Measurements from ENCODE around the gene ZDHHC16. TPM values are rescaled to one million over a fixed set of nuclear protein-coding genes. Genes with fewer than 3 reads are reported as not detected.

ZDHHC16 gene
- total RNA-seq, 1 experiment from 2014 or later: 25.5 TPM

DNA sequence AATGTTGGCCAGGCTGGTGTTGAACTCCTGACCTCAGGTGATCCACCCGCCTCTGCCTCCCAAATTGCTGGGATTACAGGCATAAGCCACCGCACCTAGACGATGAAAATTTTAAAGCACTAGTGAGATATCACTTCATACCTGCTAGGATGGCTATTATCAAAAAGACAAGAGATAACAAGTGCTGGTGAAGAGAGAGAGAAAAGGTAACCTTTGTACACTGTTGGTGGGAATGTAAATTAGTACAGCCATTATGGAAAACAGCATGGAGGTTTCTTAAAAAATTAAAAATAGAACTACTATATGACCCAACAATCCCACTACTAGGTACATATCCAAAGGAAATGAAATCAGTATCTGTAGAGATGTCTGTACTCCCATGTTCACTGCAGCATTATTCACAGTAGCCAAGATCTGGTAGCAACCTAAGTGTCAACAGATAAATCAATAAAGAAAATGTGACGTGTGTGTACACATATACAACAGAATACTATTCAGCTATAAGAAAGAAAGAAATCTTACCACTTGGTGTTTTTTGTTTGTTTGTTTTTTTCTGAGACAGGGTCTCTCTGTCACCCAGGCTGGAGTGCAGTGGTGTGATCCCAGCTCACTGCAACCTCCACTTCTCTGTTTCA, 39.8 kb downstream of the ZDHHC16 start:
- no peaks in the 10 kb centered on the region for H3K27me3 ChIP-seq (ENCODE audit: low read length)
- no peaks in the 10 kb centered on the region for H4K20me1 ChIP-seq (ENCODE audit: insufficient read depth, low read depth, low read length)
- no peak overlapping the region for H3K4me2 ChIP-seq (ENCODE audit: low read depth, low read length, poor library complexity, severe bottlenecking)
- no peak overlapping the region for H3K4me3 ChIP-seq (ENCODE audit: low read length)
- H2AFZ ChIP-seq (ENCODE audit: low read length): no peak overlapping the region
- no peak overlapping the region for H3K9ac ChIP-seq (ENCODE audit: low read length)
- peaks cover 52% of the 10 kb centered on the region for H3K79me2 ChIP-seq (ENCODE audit: low read length)
- no peak for DNase-seq
- H3K27ac ChIP-seq (ENCODE audit: low read length): no peak overlapping the region
- no peaks in the 10 kb centered on the region for H3K9me2 ChIP-seq (replicated peaks; ENCODE audit: insufficient read depth, low read length)
- no peaks in the 10 kb centered on the region for H3K36me3 ChIP-seq (ENCODE audit: insufficient read depth, low read length)
- no peaks in the 10 kb centered on the region for H3K4me1 ChIP-seq (ENCODE audit: low read length)
- no peaks in the 10 kb centered on the region for H3K9me3 ChIP-seq (ENCODE audit: low read length)

GRCh38 chr10:97490592-97490991, 44.6 kb downstream of the ZDHHC16 start:
- H3K4me3 ChIP-seq (ENCODE audit: low read length): no peak overlapping the region
- DNase-seq: no peak
- H3K9me3 ChIP-seq (ENCODE audit: low read length): no peaks in the 10 kb centered on the region
- no peaks in the 10 kb centered on the region for H3K9me2 ChIP-seq (replicated peaks; ENCODE audit: insufficient read depth, low read length)
- peaks cover 89% of the 10 kb centered on the region for H3K79me2 ChIP-seq (ENCODE audit: low read length)
- H3K4me1 ChIP-seq (ENCODE audit: low read length): peaks cover 4% of the 10 kb centered on the region; the same call in 1 of the 2 replicates
- H3K27ac ChIP-seq (ENCODE audit: low read length): no peak overlapping the region
- H3K27me3 ChIP-seq (ENCODE audit: low read length): no peaks in the 10 kb centered on the region
- no peak overlapping the region for H2AFZ ChIP-seq (ENCODE audit: low read length)
- H4K20me1 ChIP-seq (ENCODE audit: insufficient read depth, low read depth, low read length): no peaks in the 10 kb centered on the region
- no peak overlapping the region for H3K9ac ChIP-seq (ENCODE audit: low read length)
- H3K4me2 ChIP-seq (ENCODE audit: low read depth, low read length, poor library complexity, severe bottlenecking): no peak overlapping the region
- no peaks in the 10 kb centered on the region for H3K36me3 ChIP-seq (ENCODE audit: insufficient read depth, low read length)

GRCh38 chr10:97494151-97494550, 48.2 kb downstream of the ZDHHC16 start:
- Histone ChIP-seq H3K4me2 (ENCODE audit: low read depth, low read length, poor library complexity, severe bottlenecking) (no peak overlapping the region), H2AFZ (ENCODE audit: low read length) (no peak overlapping the region), H3K27me3 (ENCODE audit: low read length) (no peaks in the 10 kb centered on the region), H3K9me3 (ENCODE audit: low read length) (no peaks in the 10 kb centered on the region), H3K4me3 (ENCODE audit: low read length) (no peak overlapping the region), H3K27ac (ENCODE audit: low read length) (no peak overlapping the region), H3K36me3 (ENCODE audit: insufficient read depth, low read length) (no peaks in the 10 kb centered on the region), H3K9ac (ENCODE audit: low read length) (no peak overlapping the region), H3K79me2 (ENCODE audit: low read length) (peaks cover 85% of the 10 kb centered on the region), H4K20me1 (ENCODE audit: insufficient read depth, low read depth, low read length) (no peaks in the 10 kb centered on the region), H3K4me1 (ENCODE audit: low read length) (peaks cover 16% of the 10 kb centered on the region), H3K9me2 (replicated peaks; ENCODE audit: insufficient read depth, low read length) (no peaks in the 10 kb centered on the region)
- DNase-seq: no peak

DNA sequence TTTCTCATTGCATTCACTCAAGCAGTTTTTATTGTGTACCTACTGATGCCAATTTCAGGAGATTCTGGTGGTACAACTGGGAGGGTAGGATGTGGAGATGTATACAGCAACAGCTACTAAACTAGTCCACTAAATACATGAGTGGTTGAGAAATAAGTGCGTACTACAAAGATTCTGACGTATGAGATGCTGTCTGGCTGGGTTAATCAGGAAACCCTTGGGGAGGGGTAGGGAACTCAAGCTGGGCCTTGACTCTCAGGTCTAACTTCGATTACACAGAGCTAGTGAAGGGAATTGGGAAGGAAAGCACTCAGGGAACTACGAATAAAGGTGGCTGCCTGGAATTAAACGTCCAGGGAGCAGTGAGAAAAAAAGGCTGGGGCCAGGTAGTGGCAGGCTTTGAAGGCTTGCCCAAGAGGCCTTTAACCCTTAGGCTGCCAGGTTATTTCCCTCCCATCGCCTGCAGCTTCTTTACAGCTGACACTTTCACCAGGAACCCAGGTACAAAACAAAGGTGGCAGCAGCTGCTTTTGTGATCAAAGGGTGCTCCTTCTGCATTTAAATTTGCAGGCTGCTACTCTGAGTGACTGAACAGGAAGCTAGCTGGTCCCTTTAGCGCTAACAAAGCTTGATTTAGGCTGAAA, 49.0 kb downstream of the ZDHHC16 start:
- no peak for DNase-seq
- H3K36me3 ChIP-seq (ENCODE audit: insufficient read depth, low read length): no peaks in the 10 kb centered on the region
- H3K27me3 ChIP-seq (ENCODE audit: low read length): no peaks in the 10 kb centered on the region
- H3K9me3 ChIP-seq (ENCODE audit: low read length): no peaks in the 10 kb centered on the region
- no peak overlapping the region for H3K9ac ChIP-seq (ENCODE audit: low read length)
- H3K4me2 ChIP-seq (ENCODE audit: low read depth, low read length, poor library complexity, severe bottlenecking): no peak overlapping the region
- H2AFZ ChIP-seq (ENCODE audit: low read length): no peak overlapping the region
- peaks cover 23% of the 10 kb centered on the region for H3K4me1 ChIP-seq (ENCODE audit: low read length)
- H3K9me2 ChIP-seq (replicated peaks; ENCODE audit: insufficient read depth, low read length): no peaks in the 10 kb centered on the region
- peaks cover 76% of the 10 kb centered on the region for H3K79me2 ChIP-seq (ENCODE audit: low read length)
- H3K27ac ChIP-seq (ENCODE audit: low read length): no peak overlapping the region
- H4K20me1 ChIP-seq (ENCODE audit: insufficient read depth, low read depth, low read length): no peaks in the 10 kb centered on the region
- H3K4me3 ChIP-seq (ENCODE audit: low read length): no peak overlapping the region

DNA sequence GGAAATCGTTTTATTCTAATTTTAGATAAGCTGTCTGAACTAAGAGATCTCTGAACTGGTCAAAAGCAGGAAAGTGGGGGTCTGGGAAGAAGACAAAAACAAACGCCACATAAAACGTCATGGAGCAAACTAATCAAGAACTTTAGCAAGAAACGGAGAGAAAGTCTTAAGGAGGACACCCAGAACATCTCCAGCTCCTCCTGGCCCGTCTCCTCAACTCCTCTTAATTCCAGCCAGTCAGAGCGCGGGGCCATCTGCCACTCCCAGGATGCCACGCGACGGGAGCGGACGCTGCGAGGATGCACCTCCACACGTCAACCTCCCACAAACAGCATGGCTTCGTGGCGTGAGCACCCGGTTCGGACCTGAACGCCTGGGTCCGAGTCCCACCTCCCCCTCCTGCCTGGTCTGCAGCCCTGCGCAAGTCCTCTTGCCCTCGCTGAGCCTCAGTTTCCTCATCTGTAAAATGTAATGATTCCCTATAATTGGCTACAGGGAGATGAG, 51.6 kb downstream of the ZDHHC16 start:
- H3K4me3 ChIP-seq (ENCODE audit: low read length): peak overlapping the region; percentile 93
- no peaks in the 10 kb centered on the region for H3K9me2 ChIP-seq (replicated peaks; ENCODE audit: insufficient read depth, low read length)
- H2AFZ ChIP-seq (ENCODE audit: low read length): no peak overlapping the region; the same call in 1 of the 2 replicates
- H3K4me2 ChIP-seq (ENCODE audit: low read depth, low read length, poor library complexity, severe bottlenecking): peak overlapping the region; percentile 93
- peak; percentile 87 for DNase-seq
- H3K79me2 ChIP-seq (ENCODE audit: low read length): peaks cover 55% of the 10 kb centered on the region
- peak overlapping the region; percentile 87 for H3K9ac ChIP-seq (ENCODE audit: low read length)
- H3K36me3 ChIP-seq (ENCODE audit: insufficient read depth, low read length): no peaks in the 10 kb centered on the region
- no peaks in the 10 kb centered on the region for H4K20me1 ChIP-seq (ENCODE audit: insufficient read depth, low read depth, low read length)
- peaks cover 25% of the 10 kb centered on the region for H3K4me1 ChIP-seq (ENCODE audit: low read length)
- peak overlapping the region; percentile 71 for H3K27ac ChIP-seq (ENCODE audit: low read length)
- no peaks in the 10 kb centered on the region for H3K9me3 ChIP-seq (ENCODE audit: low read length)
- H3K27me3 ChIP-seq (ENCODE audit: low read length): no peaks in the 10 kb centered on the region

- peak; percentile 96 for DNase-seq
- Histone ChIP-seq H3K4me3 (ENCODE audit: low read length) (peak within 1 kb of the TSS; percentile 93), H3K4me2 (ENCODE audit: low read depth, low read length, poor library complexity, severe bottlenecking) (peak within 1 kb of the TSS; percentile 93), H3K36me3 (ENCODE audit: insufficient read depth, low read length) (no peaks in the 10 kb centered on the region), H3K9me3 (ENCODE audit: low read length) (no peaks in the 10 kb centered on the region), H3K27me3 (ENCODE audit: low read length) (no peaks in the 10 kb centered on the region), H2AFZ (ENCODE audit: low read length) (peak within 1 kb of the TSS; percentile 87), H3K79me2 (ENCODE audit: low read length) (peaks cover 49% of the 10 kb centered on the region), H3K9me2 (replicated peaks; ENCODE audit: insufficient read depth, low read length) (no peaks in the 10 kb centered on the region), H3K9ac (ENCODE audit: low read length) (peak within 1 kb of the TSS; percentile 87), H3K27ac (ENCODE audit: low read length) (peak within 1 kb of the TSS; percentile 71), H3K4me1 (ENCODE audit: low read length) (peaks cover 25% of the 10 kb centered on the region), H4K20me1 (ENCODE audit: insufficient read depth, low read depth, low read length) (no peaks in the 10 kb centered on the region)
Observed at GRCh38 chr10:97498076-97498840, 52.3 kb downstream of the ZDHHC16 start, which contains the start of gene MMS19. MMS19 (minus strand) TSS chr10:97498422; CDS start chr10:97498384, 38 bp downstream.

DNA sequence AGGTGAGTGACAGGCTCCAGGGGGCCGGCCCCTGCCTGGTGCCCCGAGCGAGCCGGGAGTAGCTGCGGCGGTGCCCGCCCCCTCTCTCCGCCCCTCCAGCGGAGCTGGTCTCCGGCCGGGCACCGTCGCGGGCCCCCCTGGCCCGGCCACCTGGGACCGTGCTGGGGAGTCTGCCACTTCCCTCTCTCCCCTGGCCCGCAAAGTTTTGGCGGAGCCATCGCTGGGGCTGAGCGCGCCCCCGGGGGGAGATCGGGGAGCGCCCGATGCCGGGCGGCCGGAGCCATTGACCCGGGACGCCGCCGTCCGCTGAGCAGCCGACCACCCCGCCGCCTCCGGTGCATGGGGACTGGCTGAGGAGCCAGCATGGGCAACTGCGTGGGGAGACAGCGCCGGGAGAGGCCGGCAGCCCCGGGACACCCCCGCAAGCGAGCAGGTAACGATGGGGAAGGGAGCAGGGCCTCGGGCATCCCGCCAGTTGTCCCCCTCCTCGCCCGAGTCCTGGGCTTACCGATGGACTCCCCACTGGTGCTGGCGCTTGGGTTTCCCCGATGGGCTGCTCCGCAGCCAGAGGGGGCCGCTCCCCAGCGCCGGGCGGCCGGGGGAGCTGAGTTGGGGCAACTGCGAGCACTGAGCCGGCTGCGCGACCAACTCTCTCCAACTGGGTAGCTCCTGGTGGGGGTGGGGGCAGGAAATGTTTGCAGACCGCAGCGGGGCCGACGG, 53.0 kb downstream of the ZDHHC16 start, which contains the start of gene UBTD1:
Gene UBTD1, plus strand, starts transcription at position 84 of the 720 bp plus-strand sequence. Its CDS starts 280 bp downstream, at position 364.
- no peaks in the 10 kb centered on the region for H3K27me3 ChIP-seq (ENCODE audit: low read length)
- H3K9ac ChIP-seq (ENCODE audit: low read length): peak within 1 kb of the TSS; percentile 87
- peak within 1 kb of the TSS; percentile 93 for H3K4me2 ChIP-seq (ENCODE audit: low read depth, low read length, poor library complexity, severe bottlenecking)
- H2AFZ ChIP-seq (ENCODE audit: low read length): peak within 1 kb of the TSS; percentile 87
- H3K4me3 ChIP-seq (ENCODE audit: low read length): peak within 1 kb of the TSS; percentile 93
- H3K9me2 ChIP-seq (replicated peaks; ENCODE audit: insufficient read depth, low read length): no peaks in the 10 kb centered on the region
- no peaks in the 10 kb centered on the region for H3K9me3 ChIP-seq (ENCODE audit: low read length)
- peaks cover 41% of the 10 kb centered on the region for H3K79me2 ChIP-seq (ENCODE audit: low read length)
- H3K4me1 ChIP-seq (ENCODE audit: low read length): peaks cover 25% of the 10 kb centered on the region
- peak within 1 kb of the TSS; percentile 71 for H3K27ac ChIP-seq (ENCODE audit: low read length)
- H3K36me3 ChIP-seq (ENCODE audit: insufficient read depth, low read length): no peaks in the 10 kb centered on the region
- no peaks in the 10 kb centered on the region for H4K20me1 ChIP-seq (ENCODE audit: insufficient read depth, low read depth, low read length)
- no peak for DNase-seq

Measured in Karpas-422 (cell line).